Stimulated activated CD4-positive, alpha-beta T cell treated with anti-CD3 and anti-CD28 coated beads, Interleukin-12 subunit alpha, Interleukin-12 subunit beta, amount 100 ng/mL, for 48 hours (primary cell): ENCODE measurements around the gene C1orf50.
"Not testable (repeated sequence)": the region's sequence is repeated elsewhere in the genome, so short reads cannot be mapped to it uniquely, and the experiment has no call there.

Source experiments
- DNase-seq, 3 donors: peaks; one replicate each; pipeline ENCODE4 v3.0.0-alpha.2; 2020; ENCODE audit warnings: low read depth in 2 of 3, low spot score in 1 of 3

C1orf50 gene

DNA sequence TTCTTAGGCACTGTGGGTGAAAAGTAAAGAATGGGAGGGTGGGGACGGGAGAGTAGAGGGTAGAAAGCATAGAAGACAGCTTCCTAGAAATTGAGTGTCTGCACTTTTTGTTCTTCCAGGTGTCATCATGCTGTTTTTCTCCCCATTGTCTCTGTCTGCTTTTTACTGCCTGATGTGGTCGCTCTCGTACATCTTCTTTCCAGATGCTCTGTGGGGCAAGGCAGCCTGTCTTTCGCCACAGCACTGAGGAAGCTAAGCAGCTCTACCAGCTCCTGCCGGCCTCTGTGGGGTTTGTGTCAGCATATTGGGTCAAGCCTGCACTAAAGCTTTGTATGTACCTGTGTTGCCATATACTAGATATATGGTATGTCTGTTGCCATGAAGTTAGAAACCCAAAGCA lies 30.9 kb downstream of the C1orf50 start:
- DNase-seq: no peak

DNA sequence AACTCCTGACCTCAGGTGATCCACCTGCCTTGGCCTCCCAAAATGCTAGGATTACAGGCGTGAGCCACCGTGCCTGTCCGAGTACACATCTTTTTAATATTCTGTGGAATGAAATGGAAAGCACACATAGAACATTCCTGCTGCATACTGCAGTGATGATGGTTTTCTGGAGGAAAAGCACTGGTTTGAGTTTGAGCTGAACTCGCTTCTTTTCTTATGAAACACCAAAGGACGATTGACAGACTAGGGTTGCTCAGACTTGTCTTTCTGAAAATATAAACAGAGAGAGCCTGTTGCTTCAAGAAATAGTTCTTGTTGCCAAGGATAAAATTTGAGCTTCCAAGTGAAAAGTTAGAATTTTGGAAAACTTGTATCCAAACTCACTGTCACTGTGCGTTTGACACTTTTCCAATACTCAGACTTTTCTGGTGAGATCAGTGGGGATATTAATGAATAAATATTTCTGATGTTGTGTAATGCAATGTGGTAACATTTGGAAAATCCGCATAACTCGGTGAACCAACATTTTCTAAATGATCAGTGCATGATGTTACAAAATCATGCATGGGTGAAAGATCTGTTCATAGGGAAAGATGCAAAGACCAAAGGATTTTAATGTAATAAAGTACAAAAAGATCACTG lies 34.9 kb downstream of the C1orf50 start:
- DNase-seq: no peak

DNA sequence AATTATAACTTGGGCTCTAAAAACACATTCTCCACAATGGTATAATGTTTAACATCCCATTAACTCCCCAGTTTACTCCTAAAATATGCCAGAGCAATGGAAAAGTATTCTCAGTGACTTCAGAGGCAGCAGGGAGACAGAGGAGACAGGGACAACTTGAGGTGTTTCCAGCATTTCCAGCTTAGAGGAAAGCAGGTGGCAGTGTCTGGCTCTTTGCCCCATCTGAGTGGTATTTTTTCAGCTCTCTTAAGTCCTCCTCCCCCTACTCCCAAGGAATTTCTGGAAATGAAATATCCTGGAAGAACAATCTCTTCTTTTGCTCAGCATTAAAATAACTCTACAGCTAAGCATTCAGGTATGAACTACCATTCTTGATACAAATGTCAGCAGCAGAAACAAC lies 39.1 kb downstream of the C1orf50 start:
- no peak for DNase-seq

DNA sequence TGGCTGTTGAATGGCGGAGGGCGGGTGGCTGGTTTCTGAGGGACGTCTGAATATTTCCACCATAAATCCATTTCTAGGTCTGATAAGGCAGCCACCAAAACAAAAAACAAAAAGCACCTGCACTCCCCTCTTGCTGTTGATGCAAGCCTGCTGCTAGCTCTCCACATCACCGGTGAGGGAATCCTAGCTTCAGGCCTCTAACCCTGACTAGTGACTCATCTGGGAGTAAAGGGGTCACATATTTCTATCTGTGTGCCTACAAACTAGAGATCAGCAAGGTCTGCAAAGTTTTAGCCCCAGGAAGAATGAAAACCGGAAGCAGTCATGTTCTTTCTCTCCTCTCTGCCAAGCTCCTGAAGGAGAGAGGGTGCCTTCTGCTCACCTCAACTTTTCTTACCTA lies 39.5 kb downstream of the C1orf50 start:
- no peak for DNase-seq

DNA sequence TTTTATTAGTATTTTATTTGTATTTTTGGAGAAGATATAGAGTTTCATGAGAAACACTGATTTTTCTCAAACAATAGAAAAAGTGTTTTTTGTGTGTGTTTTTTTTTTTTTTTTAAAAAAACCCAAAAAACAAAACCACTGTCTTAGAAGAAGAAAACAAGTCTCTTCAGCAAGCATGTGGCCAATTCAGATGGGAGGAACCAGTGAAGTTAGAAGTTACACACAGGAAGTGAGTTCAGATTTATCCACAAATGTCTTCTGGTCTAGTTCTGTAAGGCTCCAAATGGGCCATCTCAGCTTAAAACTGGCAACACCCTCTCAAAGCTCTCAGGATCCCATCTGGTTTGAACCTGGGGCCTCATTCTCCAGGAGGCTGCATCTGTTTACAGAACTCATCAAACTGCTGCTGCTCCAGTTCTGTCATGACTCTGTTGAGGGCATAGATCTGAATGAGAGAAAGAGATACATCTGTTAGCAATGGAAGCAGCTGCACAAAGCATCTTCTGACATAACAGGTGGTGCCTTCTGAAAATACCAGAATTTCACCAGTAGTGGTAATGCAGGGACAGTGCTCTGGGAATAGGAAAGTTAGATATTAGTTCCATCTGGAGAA lies 40.1 kb downstream of the C1orf50 start:
- DNase-seq: no peak

DNA sequence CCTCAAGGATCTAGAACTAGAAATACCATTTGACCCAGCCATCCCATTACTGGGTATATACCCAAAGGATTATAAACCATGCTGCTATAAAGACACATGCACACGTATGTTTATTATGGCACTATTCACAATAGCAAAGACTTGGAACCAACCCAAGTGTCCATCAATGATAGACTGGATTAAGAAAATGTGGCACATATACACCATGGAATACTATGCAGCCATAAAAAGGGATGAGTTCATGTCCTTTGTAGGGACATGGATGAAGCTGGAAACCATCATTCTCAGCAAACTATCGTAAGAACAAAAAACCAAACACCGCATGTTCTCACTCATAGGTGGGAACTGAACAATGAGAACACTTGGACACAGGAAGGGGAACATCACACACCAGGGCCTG lies 47.8 kb downstream of the C1orf50 start:
- not testable (repeated sequence) for DNase-seq

DNA sequence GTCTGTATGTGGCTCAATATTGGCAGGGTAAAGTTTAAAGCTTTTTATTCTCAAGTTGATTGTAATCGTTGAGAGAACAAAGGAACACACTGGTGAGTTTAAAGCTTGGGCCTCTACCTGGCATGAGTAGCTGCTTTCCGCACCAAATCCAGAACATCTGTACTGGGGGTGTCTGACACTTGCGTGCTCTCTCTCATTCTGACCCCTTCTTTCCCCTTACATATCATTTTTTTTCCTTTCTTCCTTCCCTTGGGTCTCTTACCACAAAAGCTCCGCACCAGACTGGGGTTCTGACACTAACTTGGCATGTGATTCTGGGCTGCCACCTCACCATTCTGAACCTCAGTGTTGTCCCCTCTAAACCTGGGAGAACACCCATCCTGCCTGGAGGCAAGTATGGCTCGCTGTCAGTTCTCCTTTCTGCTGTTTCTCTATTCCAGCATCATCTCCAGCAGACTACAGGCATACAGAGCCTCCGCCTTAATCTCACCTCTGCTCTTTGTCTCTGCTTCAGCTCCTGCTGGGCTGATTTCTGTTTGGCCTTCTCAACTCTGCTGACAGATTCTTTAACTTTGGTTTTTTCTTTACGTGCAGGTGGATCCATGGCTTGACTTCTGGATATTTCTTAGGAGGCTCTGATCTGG lies 49.0 kb downstream of the C1orf50 start:
- peak in 1 of 3 donors; percentile 6 for DNase-seq

DNA sequence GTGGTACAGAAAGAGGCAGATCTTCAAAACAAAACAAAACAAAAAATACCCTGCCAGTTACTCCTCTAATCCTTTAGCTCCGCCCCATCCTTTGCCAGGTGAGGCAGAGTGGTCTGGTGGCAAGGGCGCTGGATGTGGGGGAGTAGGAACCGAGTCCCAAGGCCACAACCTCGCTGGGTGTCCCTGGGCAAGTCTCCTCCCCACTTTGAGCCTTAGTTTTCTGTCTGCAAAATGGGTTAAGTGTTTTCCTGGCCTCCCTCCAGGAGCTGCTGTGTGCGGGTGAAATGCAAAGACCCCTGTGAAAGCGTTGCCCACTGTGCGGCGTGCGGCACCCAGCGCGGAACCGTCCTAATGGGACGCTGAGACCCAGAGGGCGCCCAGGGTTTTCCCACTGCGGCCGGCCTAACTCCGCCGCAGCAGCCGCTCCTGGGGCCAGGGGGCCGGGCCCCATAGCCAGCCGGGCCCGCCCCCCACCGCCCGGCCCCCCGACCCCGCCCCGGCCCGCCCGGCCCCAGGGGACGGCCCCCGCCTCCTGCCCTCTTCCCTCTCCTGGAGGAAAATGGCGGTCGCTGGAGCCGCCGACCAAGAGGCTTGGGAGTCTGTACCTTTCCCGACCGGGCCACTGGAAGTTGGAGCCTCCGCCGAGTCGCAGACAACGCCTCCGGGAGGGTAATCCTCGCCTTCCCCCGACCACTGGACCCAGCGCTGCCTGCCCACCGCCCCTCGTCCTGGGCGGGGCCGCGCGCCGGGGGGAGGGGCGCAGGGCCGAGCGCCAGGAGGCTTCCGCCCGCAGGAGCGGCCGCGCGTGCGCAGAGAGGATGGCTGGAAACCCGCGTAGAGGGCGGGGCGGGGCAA lies 49.8 kb downstream of the C1orf50 start, which contains the start of the genes ERMAP and SVBP:
ERMAP (plus strand) TSS at position 538 of the 855 bp plus-strand sequence. CDS start 13,327 bp downstream, outside the sequence.
SVBP (minus strand) TSS at position 813 of the 855 bp plus-strand sequence. CDS start 853 bp downstream, outside the sequence.
- peak; percentile 86 to 93 (median 93) for DNase-seq

DNA sequence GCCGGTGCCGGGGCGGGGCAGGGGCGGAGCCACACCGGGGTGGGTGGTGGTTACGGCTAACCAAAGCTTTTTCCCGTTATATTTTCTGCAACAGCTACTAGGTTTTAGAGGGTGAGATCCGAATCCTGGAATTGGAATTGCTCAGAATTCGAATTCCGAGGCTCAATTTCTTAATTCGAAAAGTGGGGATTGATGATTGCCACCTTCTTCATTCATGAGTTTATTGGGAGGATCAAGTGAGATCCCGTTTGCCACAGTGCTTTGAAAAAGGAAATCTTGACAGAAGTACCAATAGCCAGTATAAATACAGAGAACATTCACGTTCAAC lies 50.4 kb downstream of the C1orf50 start:
- no peak for DNase-seq

DNA sequence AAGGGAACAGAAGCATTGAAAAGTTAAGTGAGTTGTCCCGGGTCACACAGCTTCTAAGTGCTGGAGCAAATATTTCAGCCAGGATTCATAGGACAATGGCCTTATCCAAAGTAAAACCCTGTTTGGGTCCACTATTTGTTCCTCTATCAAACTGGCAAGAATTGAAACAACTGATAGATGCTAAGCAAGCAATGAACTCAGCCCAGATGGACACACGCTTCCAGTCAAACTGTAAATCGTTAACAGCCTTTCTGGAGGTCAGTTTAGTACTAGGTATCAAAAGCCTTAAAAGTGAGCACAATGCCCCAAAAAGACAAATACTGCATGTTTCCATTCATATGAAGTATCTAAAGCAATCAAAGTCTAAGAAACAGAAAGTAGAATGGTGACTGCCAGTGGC lies 50.9 kb downstream of the C1orf50 start:
- DNase-seq: no peak

DNA sequence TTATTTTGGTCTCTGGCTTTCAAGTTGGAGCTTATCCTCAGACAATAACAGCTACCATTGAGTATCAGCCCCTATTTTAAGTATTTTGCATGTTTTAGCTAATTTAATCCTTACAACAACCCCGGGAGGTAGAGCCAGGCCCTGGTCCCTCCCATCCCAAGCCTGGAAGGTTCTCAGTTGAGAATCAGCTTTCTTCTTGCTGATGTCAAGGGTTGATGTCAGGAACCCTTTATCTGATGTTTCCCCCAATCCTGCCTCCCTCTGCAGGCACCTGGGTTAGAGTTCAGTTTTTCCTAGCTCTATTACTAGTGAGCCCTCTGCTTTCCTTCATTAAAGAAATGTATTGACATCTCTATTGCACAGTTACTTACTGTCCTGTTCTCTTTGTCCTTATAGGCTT lies 53.8 kb downstream of the C1orf50 start:
- no peak for DNase-seq

DNA sequence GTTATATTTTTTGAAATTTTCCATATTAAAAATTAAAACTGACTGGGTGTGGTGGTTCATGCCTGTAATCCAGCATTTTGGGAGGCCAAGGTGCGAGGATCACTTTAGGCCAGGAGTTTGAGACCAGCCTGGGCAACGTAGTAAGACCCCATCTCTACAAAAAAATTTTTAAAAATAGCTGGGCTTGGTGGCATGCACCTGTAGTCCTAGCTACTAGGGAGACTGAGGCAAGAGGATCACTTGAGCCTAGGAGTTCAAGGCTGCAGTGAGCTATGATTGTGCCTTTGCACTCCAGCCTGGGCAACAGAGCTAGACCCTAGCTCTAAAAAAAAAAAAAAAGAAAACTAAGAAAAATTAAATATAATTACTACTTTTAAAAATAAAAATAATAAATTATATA lies 54.6 kb downstream of the C1orf50 start:
- no peak for DNase-seq

DNA sequence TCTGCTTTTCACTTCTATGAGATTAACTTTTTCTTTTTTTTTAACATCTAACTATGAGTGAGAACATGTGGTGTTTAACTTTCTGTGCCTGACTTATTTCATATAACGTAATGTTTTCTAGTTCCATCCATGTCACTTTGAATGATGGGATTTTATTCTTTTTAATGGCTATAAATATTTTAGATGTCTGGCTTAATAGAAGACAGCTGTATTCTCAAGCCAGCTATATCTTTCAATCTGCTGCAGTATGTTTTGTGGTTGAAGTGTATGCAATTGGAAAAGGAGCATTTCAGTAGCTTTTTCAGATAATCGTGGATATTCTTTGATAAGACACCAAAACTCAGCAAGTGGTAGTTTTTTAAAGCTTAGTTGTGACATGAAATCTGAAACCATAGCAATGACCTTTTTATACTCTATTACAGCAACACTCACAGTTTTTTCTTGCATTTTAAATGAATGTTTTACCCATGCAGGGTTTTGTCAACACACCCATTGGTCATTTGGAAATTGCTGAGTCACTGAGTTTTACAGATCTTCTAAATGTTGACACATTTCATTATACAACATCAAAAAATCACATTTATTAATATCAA lies 55.8 kb downstream of the C1orf50 start:
- DNase-seq: no peak

DNA sequence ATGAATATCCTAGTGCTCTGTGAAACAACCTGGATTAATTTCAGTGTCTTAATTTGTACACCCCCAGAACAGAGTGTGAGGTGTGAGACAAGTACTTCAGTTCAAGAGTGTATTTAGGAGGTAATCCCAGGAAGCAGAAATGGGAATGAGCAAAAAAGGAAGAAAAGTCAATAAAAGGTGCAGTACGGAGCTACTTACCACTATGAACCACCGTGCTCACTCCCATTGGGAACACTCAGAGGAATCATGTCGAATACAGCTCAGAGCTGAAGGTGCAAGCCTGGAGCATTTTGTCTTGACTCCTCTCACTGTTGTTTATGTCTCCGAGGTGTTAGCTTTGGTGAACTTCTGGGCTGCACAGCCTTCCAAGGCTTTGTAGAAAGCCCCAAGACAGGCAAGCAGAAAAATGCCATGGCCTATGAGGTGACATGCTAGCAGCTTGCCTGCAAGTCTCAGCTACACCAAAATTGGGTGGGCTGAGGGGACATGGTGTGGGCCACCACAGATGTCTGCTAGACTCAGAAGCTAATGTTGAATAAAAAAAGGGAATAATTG lies 57.5 kb downstream of the C1orf50 start:
- DNase-seq: no peak

DNA sequence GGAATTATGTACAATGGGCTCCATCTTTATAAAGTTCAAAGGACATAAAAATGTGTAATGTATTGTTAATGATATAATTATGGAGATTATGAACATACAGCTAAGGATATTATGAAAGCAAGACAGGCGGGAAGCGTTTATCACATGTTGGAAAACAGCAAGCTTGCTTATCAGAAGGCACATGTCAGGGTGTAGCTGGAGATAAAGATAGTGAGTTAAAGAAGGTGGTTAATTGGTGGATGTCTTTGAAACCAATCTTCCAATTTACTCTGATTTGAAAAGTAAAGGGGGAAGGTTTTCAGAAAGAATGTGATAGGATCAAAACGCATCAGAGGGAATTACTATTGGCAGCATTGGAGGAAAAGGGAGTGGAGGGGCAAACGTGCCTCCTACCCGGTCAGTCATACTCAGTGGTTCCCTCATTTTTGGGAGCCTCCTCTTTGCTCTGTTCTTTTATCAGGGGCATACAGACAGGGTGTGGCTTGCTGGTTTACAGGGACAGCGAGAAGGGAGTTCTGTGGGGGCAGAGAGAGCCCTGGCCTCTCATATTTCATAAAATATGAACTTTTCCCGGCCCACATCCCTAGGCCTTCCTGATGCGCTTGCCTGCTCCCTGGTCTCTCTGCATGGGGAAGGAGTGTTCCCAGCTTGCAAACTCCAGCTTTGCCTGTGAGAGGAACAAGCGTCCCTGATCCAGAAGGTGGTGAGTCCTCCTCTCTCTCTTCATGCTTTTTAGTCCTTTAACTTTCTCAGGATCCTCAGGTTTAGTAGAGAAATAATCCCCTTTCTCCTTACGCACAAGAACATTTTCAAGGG lies 58.2 kb downstream of the C1orf50 start:
- no peak for DNase-seq
